ENCODE measurements around the gene DUS2. TPM values are rescaled to one million over a fixed set of nuclear protein-coding genes. Genes with fewer than 3 reads are reported as not detected.

Gene DUS2
- total RNA-seq, 1 experiment from 2014 or later, result 27.3 TPM

- no peaks in the 10 kb centered on the region for H4K20me1 ChIP-seq (ENCODE audit: insufficient read depth)
- ChIA-PET POLR2A (no interaction called here), CTCF (interaction anchor here (0.9 to 1.0 kb wide), 2 partner anchors 20 to 543 kb away, joined by 3 read pairs; partner anchors contain the start of gene NFATC3), RAD21 (ENCODE audit: low non-redundant PET in 1 of 2, low total read pairs in 2 of 2, uncharacterized antibody in 2 of 2, unreplicated experiment in 2 of 2) (interaction anchor here in 1 of 2 experiments (0.6 kb wide), 1 partner anchor 20 kb away, joined by 3 read pairs; the partner anchor contains the start of gene NFATC3)
- peaks cover 0 to 23% of the 10 kb centered on the region in 2 experiments; a peak in 1 of 4 replicates for H3K36me3 ChIP-seq (ENCODE audit: control insufficient read depth in 1 of 2, insufficient read depth in 2 of 2, low read length in 2 of 2)
- DNase-seq (ENCODE audit: low read depth, low spot score), result peak; percentile 28
- H3K4me2 ChIP-seq (ENCODE audit: low read length), result no peak overlapping the region
- H3K9me3 ChIP-seq (ENCODE audit: control insufficient read depth in 1 of 2, insufficient read depth in 1 of 2, low read depth in 1 of 2, low read length in 2 of 2), result no peaks in the 10 kb centered on the region
- H3K9ac ChIP-seq (ENCODE audit: low read length), result no peak overlapping the region
- H3K4me1 ChIP-seq (ENCODE audit: control insufficient read depth in 1 of 2, insufficient read depth in 2 of 2, low read length in 2 of 2), result no peaks in the 10 kb centered on the region
- no peak overlapping the region for H3K4me3 ChIP-seq (replicated peaks in 1 of 2; ENCODE audit: low read depth in 1 of 2, low read length in 2 of 2)
- no peaks in the 10 kb centered on the region for H3K79me2 ChIP-seq (ENCODE audit: insufficient read depth, low read length)
- H3K27ac ChIP-seq (ENCODE audit: low read depth, low read length), result no peak overlapping the region
- no peak overlapping the region for H2AFZ ChIP-seq (ENCODE audit: low read depth, low read length, poor library complexity, severe bottlenecking)
- no TSS peak for BruUV-seq (replicated peaks)
- H3K9me2 ChIP-seq (ENCODE audit: insufficient read depth), result no peaks in the 10 kb centered on the region
- intact Hi-C loops (cut with micrococcal nuclease), result loop anchor here (1.0 to 2.0 kb wide), 2 partner anchors 72 to 164 kb away; no protein-coding TSS in a partner anchor
- ATAC-seq, result peak; percentile 98
- H3K27me3 ChIP-seq (ENCODE audit: insufficient read depth, low read length), result no peaks in the 10 kb centered on the region
- TF ChIP-seq CTCF (IDR thresholded peaks at IDR 0.05 in 2 of 3, conservative IDR thresholded peaks at IDR 0.05 in 1 of 3; ENCODE audit: borderline replicate concordance in 1 of 3, insufficient read depth in 1 of 3, low read depth in 2 of 3, low read length in 2 of 3) (peak; percentile 77 to 93 (median 85)), RAD21 (IDR thresholded peaks at IDR 0.05; ENCODE audit: low read depth) (peak; percentile 77), SIN3A (IDR thresholded peaks at IDR 0.05; ENCODE audit: low read depth) (no peak)
Measured at GRCh38 chr16:68064791-68065365, 41.8 kb downstream of the DUS2 start.

- intact Hi-C loops (cut with micrococcal nuclease), result loop anchor here (2.0 kb wide), 1 partner anchor 163 kb away; no protein-coding TSS in a partner anchor
- Histone ChIP-seq H3K79me2 (ENCODE audit: insufficient read depth, low read length) (no peaks in the 10 kb centered on the region), H3K9me2 (ENCODE audit: insufficient read depth) (no peaks in the 10 kb centered on the region), H3K27ac (ENCODE audit: low read depth, low read length) (no peak overlapping the region), H3K4me2 (ENCODE audit: low read length) (no peak overlapping the region), H3K4me3 (replicated peaks in 1 of 2; ENCODE audit: low read depth in 1 of 2, low read length in 2 of 2) (no peak overlapping the region), H2AFZ (ENCODE audit: low read depth, low read length, poor library complexity, severe bottlenecking) (no peak overlapping the region), H3K9ac (ENCODE audit: low read length) (no peak overlapping the region), H3K4me1 (ENCODE audit: control insufficient read depth in 1 of 2, insufficient read depth in 2 of 2, low read length in 2 of 2) (no peaks in the 10 kb centered on the region), H3K36me3 (ENCODE audit: control insufficient read depth in 1 of 2, insufficient read depth in 2 of 2, low read length in 2 of 2) (peaks cover 6 to 27% of the 10 kb centered on the region in 2 experiments; a peak in 3 of 4 replicates), H3K27me3 (ENCODE audit: insufficient read depth, low read length) (no peaks in the 10 kb centered on the region), H4K20me1 (ENCODE audit: insufficient read depth) (no peaks in the 10 kb centered on the region), H3K9me3 (ENCODE audit: control insufficient read depth in 1 of 2, insufficient read depth in 1 of 2, low read depth in 1 of 2, low read length in 2 of 2) (no peaks in the 10 kb centered on the region)
- RAD21 ChIA-PET (ENCODE audit: low non-redundant PET in 1 of 2, low total read pairs in 2 of 2, uncharacterized antibody in 2 of 2, unreplicated experiment in 2 of 2), result no interaction called here
- DNase-seq (ENCODE audit: low read depth, low spot score) (no peak), ATAC-seq (no peak)
- no TSS peak for BruUV-seq (replicated peaks)
- POLR2A ChIA-PET, result no interaction called here
- no peak for TF ChIP-seq CTCF (IDR thresholded peaks at IDR 0.05 in 2 of 3, conservative IDR thresholded peaks at IDR 0.05 in 1 of 3; ENCODE audit: borderline replicate concordance in 1 of 3, insufficient read depth in 1 of 3, low read depth in 2 of 3, low read length in 2 of 3)
- CTCF ChIA-PET, result no interaction called here
Measured at GRCh38 chr16:68065716-68066305, 42.7 kb downstream of the DUS2 start.

All from HCT116 (cell line).